NB4 (cell line): Measurements from ENCODE around the gene S100A13.

Experiments
- POLR2A ChIP-seq: IDR thresholded peaks from 2 replicates; pipeline ENCODE4 v1.6.1; 2011; ENCODE audit warnings: mild to moderate bottlenecking; ENCODE audit not compliant: insufficient read length; ENCODE audit errors: extremely low read depth
- TF ChIP-seq, protein P1 (sequence below): IDR thresholded peaks from one replicate; pipeline ENCODE4 v1.5.1; 2012; ENCODE audit warnings: low read depth, low read length
- TF ChIP-seq, protein P2 (sequence below): IDR thresholded peaks from 2 replicates; pipeline ENCODE4 v1.6.1; 2011; ENCODE audit warnings: low read depth, low read length

DNA sequence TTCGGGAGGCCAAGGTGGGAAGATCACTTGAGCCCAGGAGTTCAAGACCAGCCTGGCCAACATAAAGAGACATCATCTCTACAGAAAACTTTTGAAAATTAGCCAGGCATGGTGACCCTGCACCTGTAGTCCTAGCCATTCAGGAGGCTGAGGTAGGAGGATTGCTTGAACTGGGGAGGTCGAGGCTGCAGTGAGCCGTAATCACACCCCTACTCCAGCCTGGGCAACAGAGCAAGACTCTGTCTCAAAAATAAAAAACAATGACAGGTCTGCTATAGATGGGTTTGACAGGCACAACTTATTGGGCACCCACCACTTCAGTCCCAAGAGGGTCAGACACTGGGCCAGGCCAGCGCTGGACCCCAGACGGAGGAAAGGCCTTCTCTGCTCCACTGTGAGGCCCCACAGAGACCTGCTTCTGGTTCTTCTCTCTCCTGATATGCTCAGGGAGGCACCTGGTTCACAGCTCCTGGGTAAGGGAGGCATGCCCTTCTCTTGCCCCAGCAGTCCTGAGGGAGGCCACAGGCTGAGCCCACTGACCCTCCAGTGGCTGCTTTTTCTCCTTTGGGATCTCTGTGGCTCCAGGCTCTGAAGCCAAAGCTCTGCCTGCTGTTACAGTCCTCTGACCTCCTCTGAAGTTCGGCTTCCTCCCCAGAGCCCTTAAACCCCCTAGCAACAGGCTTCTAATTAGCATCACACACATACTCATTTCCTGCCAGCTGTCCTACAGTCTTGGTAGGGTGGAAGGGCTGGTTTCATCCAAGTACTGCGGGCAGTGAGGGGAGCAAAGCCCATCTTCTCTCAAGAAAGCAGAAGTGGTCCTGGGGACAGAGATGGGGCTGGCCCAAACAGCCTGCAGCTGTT lies 28.8 kb downstream of the S100A13 start:
- TF ChIP-seq, protein P1, sequence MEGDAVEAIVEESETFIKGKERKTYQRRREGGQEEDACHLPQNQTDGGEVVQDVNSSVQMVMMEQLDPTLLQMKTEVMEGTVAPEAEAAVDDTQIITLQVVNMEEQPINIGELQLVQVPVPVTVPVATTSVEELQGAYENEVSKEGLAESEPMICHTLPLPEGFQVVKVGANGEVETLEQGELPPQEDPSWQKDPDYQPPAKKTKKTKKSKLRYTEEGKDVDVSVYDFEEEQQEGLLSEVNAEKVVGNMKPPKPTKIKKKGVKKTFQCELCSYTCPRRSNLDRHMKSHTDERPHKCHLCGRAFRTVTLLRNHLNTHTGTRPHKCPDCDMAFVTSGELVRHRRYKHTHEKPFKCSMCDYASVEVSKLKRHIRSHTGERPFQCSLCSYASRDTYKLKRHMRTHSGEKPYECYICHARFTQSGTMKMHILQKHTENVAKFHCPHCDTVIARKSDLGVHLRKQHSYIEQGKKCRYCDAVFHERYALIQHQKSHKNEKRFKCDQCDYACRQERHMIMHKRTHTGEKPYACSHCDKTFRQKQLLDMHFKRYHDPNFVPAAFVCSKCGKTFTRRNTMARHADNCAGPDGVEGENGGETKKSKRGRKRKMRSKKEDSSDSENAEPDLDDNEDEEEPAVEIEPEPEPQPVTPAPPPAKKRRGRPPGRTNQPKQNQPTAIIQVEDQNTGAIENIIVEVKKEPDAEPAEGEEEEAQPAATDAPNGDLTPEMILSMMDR = no peak
- TF ChIP-seq POLR2A = no peak
- TF ChIP-seq, protein P2, sequence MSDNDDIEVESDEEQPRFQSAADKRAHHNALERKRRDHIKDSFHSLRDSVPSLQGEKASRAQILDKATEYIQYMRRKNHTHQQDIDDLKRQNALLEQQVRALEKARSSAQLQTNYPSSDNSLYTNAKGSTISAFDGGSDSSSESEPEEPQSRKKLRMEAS = 0 out of 2 replicates have a peak, but pooled peaks have one; percentile 3
